NB4 (cell line): ENCODE measurements around the gene MT2A.

Experiments used
- POLR2A ChIP-seq: IDR thresholded peaks from 2 replicates; pipeline ENCODE4 v1.6.1; 2011; ENCODE audit warnings: mild to moderate bottlenecking; ENCODE audit not compliant: insufficient read length; ENCODE audit errors: extremely low read depth
- TF ChIP-seq, protein P1 (sequence below): IDR thresholded peaks from 2 replicates; pipeline ENCODE4 v1.6.1; 2011; ENCODE audit warnings: low read depth, low read length
- TF ChIP-seq, protein P2 (sequence below): IDR thresholded peaks from one replicate; pipeline ENCODE4 v1.5.1; 2012; ENCODE audit warnings: low read depth, low read length

DNA sequence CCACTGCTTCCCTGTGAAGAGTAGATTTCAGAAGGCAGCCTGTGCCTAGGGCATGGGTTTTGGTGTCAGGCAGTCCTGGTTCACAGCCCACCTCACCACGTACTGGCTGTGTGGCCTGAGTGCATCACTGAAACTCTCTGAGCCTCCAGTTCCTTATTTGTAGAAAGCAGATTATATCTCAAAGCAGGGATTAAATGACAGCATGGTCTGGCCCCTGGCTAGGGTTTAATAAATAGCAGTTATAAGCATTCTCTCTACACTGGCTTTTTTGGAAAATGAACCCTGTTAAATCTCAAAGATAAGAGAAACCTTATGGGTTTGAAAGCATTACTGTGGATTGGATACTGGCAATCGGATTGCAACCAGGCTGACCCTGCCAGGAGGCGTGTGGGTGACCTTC, 21.1 kb downstream of the MT2A start:
- TF ChIP-seq, protein P1, sequence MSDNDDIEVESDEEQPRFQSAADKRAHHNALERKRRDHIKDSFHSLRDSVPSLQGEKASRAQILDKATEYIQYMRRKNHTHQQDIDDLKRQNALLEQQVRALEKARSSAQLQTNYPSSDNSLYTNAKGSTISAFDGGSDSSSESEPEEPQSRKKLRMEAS, result no peak
- TF ChIP-seq, protein P2, sequence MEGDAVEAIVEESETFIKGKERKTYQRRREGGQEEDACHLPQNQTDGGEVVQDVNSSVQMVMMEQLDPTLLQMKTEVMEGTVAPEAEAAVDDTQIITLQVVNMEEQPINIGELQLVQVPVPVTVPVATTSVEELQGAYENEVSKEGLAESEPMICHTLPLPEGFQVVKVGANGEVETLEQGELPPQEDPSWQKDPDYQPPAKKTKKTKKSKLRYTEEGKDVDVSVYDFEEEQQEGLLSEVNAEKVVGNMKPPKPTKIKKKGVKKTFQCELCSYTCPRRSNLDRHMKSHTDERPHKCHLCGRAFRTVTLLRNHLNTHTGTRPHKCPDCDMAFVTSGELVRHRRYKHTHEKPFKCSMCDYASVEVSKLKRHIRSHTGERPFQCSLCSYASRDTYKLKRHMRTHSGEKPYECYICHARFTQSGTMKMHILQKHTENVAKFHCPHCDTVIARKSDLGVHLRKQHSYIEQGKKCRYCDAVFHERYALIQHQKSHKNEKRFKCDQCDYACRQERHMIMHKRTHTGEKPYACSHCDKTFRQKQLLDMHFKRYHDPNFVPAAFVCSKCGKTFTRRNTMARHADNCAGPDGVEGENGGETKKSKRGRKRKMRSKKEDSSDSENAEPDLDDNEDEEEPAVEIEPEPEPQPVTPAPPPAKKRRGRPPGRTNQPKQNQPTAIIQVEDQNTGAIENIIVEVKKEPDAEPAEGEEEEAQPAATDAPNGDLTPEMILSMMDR, result no peak
- no peak for TF ChIP-seq POLR2A
